Stimulated activated CD8-positive, alpha-beta memory T cell treated with anti-CD3 and anti-CD28 coated beads, Interleukin-15, amount 100 ng/mL, for 4 hours (primary cell): Measurements from ENCODE around the gene TTC7B.

Experiments
- DNase-seq, 2 donors: peaks; one replicate each; pipeline ENCODE4 v3.0.0-alpha.2; 2020; ENCODE audit warnings: low read depth in 2 of 2

TTC7B gene

GRCh38 chr14:90805662-90806540 is 10.3 kb downstream of the TTC7B start:
- DNase-seq = no peak

DNA sequence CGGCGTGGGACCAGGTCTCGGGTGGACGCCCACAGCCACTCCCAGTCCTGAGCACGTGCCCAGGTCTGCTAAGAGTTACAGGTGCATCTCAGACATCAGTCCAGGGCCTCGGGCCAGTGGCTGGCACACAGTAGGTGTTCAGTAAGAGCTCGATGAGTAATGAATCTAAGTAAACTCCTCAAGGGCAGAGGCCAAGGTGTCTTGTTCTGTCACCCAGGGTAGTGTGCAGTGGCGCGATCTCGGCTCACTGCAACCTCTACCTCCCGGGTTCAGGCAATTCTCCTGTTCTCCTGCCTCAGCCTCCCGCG is 11.2 kb downstream of the TTC7B start:
- no peak for DNase-seq

DNA sequence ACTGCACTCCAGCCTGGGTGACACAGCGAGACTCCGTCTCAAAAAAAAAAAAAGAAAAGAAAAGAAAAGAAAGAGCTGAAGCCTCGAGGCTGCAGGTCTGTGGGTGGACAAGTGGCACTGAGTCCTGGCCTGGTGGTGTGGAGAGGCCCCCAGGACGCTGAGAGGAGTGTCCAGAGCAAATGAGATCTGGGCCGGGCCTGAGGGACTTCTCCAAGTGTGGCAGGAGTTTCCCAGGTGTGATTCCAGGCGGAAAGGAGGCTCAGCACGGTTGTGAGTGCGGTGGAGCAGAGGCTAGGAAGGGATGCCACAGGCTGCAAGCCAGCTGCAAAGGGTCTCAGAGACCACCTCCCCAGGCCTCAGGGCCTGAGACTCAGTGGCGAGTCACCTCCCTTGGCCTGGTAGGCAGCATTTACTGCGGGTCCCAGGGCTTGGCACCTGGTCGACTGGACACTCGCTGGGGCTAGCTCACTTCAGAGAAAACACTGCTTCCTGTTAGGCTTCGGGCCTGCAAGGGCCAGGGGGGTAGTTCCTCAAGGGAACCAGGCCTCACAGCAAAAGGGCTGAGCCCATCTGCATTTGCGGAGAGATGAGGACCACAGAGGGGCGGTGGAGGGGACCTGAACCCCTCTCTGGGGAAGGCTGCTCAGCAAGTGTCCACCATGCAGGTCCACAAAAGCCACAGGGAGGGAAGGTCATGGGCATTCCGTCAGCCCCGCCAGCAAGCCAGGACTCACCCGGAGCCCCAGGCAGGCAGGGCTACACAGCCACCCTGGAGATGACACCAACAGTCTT is 11.7 kb downstream of the TTC7B start:
- DNase-seq = no peak

DNA sequence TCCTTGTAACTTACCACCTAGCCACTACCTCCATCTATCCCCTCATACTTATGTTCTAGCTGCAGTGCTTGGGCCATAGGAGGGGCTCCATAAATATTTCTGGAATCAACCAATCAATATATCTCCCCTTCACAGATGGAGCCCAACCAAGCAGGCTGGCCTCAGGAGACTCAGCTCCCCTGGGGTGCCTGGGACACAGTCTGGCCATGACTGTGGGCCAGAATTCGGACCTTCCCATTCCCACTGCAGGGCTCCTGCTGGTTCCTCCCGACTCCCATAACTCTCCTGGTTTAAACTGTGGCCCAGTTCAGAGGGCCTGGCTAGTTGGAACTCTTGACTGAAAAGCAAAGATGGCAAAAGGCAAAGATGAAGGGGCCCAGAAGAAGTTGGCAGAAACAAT is 13.0 kb downstream of the TTC7B start:
- DNase-seq = no peak

DNA sequence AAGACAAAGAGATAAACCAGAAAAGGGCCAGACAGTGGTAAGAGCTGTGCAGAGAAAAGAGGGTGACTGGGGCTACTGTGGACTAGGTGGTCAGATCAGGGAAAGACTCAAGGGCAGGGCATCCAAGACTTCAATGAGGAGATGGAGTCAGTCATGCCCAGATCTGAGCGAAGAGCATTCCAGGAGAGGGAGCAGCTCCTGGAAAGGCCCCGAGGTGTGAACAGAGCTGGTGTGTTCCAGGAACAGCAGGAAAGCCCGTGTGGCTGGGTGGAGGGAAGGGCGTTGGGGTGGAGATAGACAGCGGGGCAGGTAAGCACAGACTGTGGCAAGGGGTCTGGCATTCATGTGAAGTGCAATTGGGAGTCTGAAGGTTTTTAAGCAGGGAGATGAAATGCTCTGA is 16.8 kb downstream of the TTC7B start:
- no peak for DNase-seq

GRCh38 chr14:90797919-90798318 is 18.3 kb downstream of the TTC7B start:
- no peak for DNase-seq

GRCh38 chr14:90797451-90797850 is 18.8 kb downstream of the TTC7B start:
- DNase-seq = no peak

DNA sequence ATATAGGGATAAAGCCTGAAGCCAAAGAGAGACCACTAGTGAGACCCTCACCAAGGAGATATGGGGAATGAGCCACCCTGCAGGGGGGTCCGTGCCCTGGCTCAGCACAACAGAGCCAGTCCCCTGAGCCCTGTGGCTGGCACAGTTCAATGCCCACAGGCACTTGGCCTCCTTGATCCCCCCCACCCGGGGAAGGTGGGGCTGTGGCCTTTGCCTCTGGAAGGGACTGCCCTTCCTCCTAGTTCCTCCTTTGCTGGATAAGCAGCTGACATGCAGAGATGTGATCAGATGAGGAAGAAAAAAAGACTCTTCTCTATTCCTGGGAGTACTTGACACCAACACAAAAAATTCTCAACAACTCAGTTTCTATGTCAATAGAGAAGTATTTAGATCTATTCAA is 19.9 kb downstream of the TTC7B start:
- DNase-seq = no peak

GRCh38 chr14:90795744-90796143 is 20.5 kb downstream of the TTC7B start:
- DNase-seq = no peak

- no peak for DNase-seq
Measured at GRCh38 chr14:90791486-90791885, 24.7 kb downstream of the TTC7B start.

DNA sequence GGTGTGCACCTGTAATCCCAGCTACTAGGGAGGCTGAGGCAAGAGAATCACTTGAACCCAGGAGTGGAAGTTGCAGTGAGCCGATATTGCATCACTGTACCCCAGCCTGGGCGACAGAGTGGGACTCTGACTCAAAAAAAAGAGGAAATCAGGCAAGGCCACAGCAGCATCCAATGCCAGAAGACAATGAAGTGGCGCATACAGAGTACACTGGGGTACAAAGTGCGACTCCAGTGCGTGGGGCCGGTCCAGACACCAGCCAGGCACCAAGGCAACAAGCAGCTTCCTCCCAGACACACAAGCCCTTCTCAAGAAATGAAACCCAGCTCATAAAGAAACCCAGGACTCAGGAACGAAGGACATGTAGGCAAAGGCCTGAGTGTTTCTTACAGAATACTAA is 28.2 kb downstream of the TTC7B start:
- DNase-seq = no peak

- no peak for DNase-seq
Measured at GRCh38 chr14:90785876-90786450, 30.3 kb downstream of the TTC7B start.

DNA sequence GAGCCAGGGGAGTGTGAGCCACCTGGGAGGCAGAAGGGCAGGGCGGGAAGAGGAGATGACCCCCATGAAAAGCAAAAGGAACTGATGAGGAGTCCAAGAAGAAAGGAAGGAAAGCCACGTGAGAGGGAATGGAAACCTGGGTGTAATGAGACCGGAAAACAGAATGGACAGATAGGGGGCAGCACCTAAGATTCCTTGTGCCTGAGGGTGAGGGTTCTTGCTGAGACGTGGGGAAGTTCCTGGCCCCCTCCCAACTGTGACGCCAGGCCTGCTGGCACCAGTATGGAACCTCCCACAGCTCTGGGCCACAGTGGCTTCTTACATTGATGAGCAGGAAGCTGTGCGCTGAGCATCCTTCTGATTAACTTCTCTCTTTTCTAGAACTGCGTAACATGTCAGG is 30.8 kb downstream of the TTC7B start:
- DNase-seq = no peak

- DNase-seq = no peak
Measured at GRCh38 chr14:90784621-90785270, 31.5 kb downstream of the TTC7B start.

GRCh38 chr14:90783344-90783743 is 32.9 kb downstream of the TTC7B start:
- no peak for DNase-seq

- DNase-seq = no peak
Measured at GRCh38 chr14:90782892-90783291, 33.3 kb downstream of the TTC7B start.

DNA sequence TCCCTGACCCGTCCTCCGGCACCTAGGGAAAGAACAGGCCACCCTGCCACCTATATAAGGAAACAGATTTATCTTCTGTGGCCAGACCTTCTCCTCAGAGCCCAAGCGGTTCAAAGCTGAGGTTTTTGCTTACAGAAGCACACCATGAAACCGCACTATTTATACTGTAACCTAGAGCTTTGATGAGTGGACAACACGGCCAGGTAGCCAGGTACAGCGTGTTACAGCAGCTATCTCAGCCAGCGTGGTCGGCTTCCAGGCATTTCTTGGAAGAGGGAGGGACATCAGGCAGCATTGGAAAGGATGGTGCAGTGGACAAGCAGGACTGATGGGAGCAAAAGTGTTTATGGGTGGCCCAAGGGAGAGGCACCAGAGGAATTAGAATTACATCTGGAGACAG is 34.4 kb downstream of the TTC7B start:
- no peak for DNase-seq

- no peak for DNase-seq
Measured at GRCh38 chr14:90781344-90781761, 34.9 kb downstream of the TTC7B start.

- no peak for DNase-seq
Measured at GRCh38 chr14:90780519-90780918, 35.7 kb downstream of the TTC7B start.

DNA sequence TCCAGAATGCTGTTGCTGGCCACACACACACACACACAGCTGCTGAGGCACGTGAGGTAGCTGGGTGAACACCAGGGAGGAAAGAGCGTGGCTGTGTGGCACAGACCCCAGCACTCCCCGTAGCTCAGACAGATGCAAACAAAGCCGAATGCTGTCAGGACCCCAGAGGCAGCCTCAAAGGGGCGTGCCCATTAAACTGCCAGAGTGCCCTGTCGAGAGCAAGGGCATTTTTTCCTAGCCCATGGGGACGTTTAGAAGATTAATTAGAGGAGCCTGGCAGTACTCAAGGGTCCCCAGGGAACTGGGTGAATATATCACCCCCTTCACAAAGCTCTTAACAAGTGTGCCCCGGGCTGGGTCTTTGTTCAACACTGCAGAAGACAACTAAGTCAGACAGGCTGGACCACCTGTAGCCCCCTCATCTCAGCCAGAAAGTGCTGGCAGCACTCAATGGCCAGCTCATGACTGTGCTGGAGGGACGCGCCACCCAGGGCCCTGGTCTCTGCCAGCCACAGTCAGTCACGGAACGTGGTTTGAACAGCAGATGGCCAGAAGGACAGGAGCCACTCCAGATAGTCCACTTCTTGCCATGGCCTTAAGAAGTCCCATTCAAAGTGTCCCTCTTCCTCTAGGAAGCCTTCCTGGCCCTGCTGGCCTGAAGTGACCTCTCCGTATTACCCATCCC is 37.5 kb downstream of the TTC7B start:
- DNase-seq = no peak

DNA sequence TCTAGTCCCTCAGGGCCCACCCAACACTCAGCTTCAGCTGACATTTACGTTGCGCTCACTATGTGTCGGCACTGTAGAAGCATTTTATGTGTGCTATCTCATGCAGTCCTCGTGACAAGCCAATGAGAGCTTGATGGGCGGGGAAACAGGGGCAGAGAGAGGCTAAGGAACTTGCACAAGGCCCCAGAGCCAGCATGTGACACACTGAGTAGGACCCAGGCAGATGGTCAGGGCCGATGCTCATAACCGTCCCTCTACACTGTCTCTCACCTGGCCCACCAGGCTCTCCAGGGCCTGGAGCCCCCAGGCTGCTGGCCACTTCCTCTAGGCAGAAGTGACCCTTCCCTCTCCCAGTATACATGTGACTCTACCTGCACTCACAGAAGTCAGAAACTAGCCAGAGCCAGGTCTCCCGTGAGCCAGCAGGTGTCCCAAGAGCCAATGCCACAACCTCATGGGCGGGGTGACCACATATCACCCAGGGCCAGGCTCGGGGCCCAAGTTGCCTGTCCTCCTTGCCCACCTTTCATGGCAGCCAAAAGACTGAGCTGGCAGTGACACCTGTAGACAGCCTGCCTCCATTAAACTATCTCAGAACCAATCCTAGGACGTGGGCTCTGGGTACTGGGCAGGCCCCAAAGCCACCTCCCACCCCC is 38.3 kb downstream of the TTC7B start:
- no peak for DNase-seq
